H1 (cell line): Measurements from ENCODE around the gene TGFB1I1.
A peak's percentile ranks its signal among the peaks of the same experiment; 100 is the strongest.

Experiments used
- BRCA1 ChIP-seq: IDR thresholded peaks from 2 replicates; pipeline ENCODE4 v1.6.1; 2012; ENCODE audit warnings: low read depth, low read length, improper control_type of control experiment
- CHD1 ChIP-seq: IDR thresholded peaks from 2 replicates; pipeline ENCODE4 v1.6.1; 2012; ENCODE audit warnings: low read depth, low read length, improper control_type of control experiment
- EZH2 ChIP-seq: fragments of 200-600 bp; sonication (generic); IDR thresholded peaks from 2 replicates; pipeline ENCODE4 v1.7.1; 2012; ENCODE audit warnings: low read depth, mild to moderate bottlenecking, moderate library complexity, low read length, inconsistent platforms; ENCODE audit not compliant: severe bottlenecking
- GABPA ChIP-seq: IDR thresholded peaks from 2 replicates; pipeline ENCODE4 v1.6.1; 2011; ENCODE audit warnings: mild to moderate bottlenecking, low read length, moderate library complexity, borderline replicate concordance; ENCODE audit not compliant: insufficient read depth
- GTF2F1 ChIP-seq: IDR thresholded peaks from 2 replicates; pipeline ENCODE4 v1.6.1; 2012; ENCODE audit warnings: low read depth, low read length, improper control_type of control experiment, borderline replicate concordance
- NRF1 ChIP-seq: IDR thresholded peaks from 2 replicates; pipeline ENCODE4 v1.6.1; 2011; ENCODE audit warnings: mild to moderate bottlenecking, low read depth, low read length, improper control_type of control experiment
- POLR2A ChIP-seq, 2 experiments: IDR thresholded peaks; 1 replicate in 1 of 2; 2 replicates in 1 of 2; pipeline ENCODE4 v1.6.1; 2011; ENCODE audit warnings: low read depth in 2 of 2, low read length in 2 of 2, mild to moderate bottlenecking in 2 of 2; ENCODE audit errors: control extremely low read depth in 1 of 2
- RFX5 ChIP-seq: IDR thresholded peaks from 2 replicates; pipeline ENCODE4 v1.6.1; 2011; ENCODE audit warnings: low read depth, low read length, improper control_type of control experiment, borderline replicate concordance
- SIN3A ChIP-seq, 2 experiments: IDR thresholded peaks in 1 of 2; conservative IDR thresholded peaks in 1 of 2; 2 replicates each; pipeline ENCODE4 v1.6.1; 2011 to 2012; ENCODE audit warnings: low read length in 2 of 2, improper control_type of control experiment in 1 of 2, low read depth in 1 of 2, mild to moderate bottlenecking in 1 of 2
- TAF7 ChIP-seq: optimal IDR thresholded peaks from 2 replicates; pipeline ENCODE3; 2011; ENCODE audit warnings: low read depth, mild to moderate bottlenecking, inconsistent platforms, low read length, moderate library complexity, borderline replicate concordance
- TBP ChIP-seq: IDR thresholded peaks from 2 replicates; pipeline ENCODE4 v1.6.1; 2011; ENCODE audit warnings: low read depth, low read length, improper control_type of control experiment
- TF ChIP-seq, protein P1 (sequence below), 3 experiments: IDR thresholded peaks; 1 replicate in 2 of 3; 2 replicates in 1 of 3; pipeline versions ENCODE4 v1.5.1 to v1.6.1; 2011; ENCODE audit warnings: low read length in 3 of 3, mild to moderate bottlenecking in 3 of 3, inconsistent platforms in 2 of 3, low read depth in 1 of 3, moderate library complexity in 1 of 3; ENCODE audit not compliant: insufficient read depth in 1 of 3; ENCODE audit errors: control extremely low read depth in 1 of 3
- TF ChIP-seq, protein P2 (sequence below): IDR thresholded peaks from 2 replicates; pipeline ENCODE4 v1.6.1; 2012; ENCODE audit warnings: inconsistent platforms
- TF ChIP-seq, protein P3 (sequence below): IDR thresholded peaks from 2 replicates; pipeline ENCODE4 v1.6.1; 2012; ENCODE audit warnings: inconsistent platforms

DNA sequence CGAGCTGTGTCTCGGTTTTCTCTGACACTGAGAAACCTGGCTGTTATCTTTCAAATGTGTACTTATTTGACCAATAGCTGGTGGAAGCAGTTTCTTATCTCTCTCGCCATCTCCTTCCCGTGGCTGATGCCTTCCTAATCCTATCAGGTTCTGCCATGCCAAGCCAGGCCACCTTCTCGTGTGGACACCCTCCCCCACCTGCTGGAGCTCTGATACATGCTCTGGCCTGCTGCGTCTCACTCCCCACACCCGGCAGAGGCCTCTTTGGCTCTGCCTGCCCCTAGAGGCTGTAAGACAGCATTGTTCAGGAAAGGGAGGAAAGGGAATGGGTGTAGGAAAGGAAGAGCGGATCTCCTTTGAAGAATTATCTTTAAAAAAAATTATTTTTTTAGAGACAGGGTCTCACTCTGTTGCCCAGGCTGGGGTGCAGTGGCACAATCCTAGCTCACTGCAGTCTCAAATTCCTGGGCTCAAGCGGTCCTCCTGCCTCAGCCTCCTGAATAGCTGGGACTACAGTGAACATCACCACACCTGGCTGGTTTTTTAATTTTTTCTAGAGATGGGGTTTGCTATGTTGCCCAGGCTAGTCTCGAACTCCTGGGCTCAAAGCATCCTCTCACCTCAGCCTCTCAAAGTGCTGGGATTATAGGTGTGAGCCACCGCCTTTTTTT, 20.1 kb upstream of the TGFB1I1 start:
- TF ChIP-seq GTF2F1: no peak
- TF ChIP-seq, protein P1, sequence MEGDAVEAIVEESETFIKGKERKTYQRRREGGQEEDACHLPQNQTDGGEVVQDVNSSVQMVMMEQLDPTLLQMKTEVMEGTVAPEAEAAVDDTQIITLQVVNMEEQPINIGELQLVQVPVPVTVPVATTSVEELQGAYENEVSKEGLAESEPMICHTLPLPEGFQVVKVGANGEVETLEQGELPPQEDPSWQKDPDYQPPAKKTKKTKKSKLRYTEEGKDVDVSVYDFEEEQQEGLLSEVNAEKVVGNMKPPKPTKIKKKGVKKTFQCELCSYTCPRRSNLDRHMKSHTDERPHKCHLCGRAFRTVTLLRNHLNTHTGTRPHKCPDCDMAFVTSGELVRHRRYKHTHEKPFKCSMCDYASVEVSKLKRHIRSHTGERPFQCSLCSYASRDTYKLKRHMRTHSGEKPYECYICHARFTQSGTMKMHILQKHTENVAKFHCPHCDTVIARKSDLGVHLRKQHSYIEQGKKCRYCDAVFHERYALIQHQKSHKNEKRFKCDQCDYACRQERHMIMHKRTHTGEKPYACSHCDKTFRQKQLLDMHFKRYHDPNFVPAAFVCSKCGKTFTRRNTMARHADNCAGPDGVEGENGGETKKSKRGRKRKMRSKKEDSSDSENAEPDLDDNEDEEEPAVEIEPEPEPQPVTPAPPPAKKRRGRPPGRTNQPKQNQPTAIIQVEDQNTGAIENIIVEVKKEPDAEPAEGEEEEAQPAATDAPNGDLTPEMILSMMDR (IDR thresholded peaks at IDR 0.05; ENCODE audit: control extremely low read depth in 1 of 3, insufficient read depth in 1 of 3, low read depth in 1 of 3, low read length in 3 of 3): peak; percentile 60 to 74 (median 73)
- TF ChIP-seq, protein P2, sequence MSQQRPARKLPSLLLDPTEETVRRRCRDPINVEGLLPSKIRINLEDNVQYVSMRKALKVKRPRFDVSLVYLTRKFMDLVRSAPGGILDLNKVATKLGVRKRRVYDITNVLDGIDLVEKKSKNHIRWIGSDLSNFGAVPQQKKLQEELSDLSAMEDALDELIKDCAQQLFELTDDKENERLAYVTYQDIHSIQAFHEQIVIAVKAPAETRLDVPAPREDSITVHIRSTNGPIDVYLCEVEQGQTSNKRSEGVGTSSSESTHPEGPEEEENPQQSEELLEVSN: no peak
- TF ChIP-seq, protein P3, sequence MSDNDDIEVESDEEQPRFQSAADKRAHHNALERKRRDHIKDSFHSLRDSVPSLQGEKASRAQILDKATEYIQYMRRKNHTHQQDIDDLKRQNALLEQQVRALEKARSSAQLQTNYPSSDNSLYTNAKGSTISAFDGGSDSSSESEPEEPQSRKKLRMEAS: 0 out of 2 replicates have a peak, but pooled peaks have one; percentile 44
- no peak for TF ChIP-seq EZH2
- no peak for TF ChIP-seq POLR2A (IDR thresholded peaks at IDR 0.05; ENCODE audit: control extremely low read depth in 1 of 2, low read depth in 2 of 2, low read length in 2 of 2)
- no peak for TF ChIP-seq TAF7
- no peak for TF ChIP-seq NRF1
- no peak for TF ChIP-seq BRCA1
- no peak for TF ChIP-seq RFX5
- TF ChIP-seq GABPA: no peak
- TF ChIP-seq SIN3A (conservative IDR thresholded peaks at IDR 0.05 in 1 of 2, IDR thresholded peaks at IDR 0.05 in 1 of 2; ENCODE audit: low read depth in 1 of 2, low read length in 2 of 2): no peak; a peak in 1 of 4 replicates
- no peak for TF ChIP-seq CHD1
- TF ChIP-seq TBP: no peak
